Activated T-cell treated with anti-CD3 and anti-CD28 coated beads for 1 hour (primary cell): ENCODE measurements around the gene MKRN1.
A peak's percentile ranks its signal among the peaks of the same experiment; 100 is the strongest.
"Not testable (repeated sequence)": the region's sequence is repeated elsewhere in the genome, so short reads cannot be mapped to it uniquely, and the experiment has no call there.

Source experiments
- DNase-seq: peaks from one replicate; pipeline ENCODE4 v3.0.0-alpha.2; 2020; ENCODE audit warnings: low read depth

The MKRN1 gene

GRCh38 chr7:140479062-140479738 is at the start of gene MKRN1:
Gene MKRN1, minus strand, starts transcription at chr7:140479505. Its CDS starts 161 bp downstream, at chr7:140479344.
- peak; percentile 93 for DNase-seq

- no peak for DNase-seq
Measured at GRCh38 chr7:140526787-140527664, 47.7 kb upstream of the MKRN1 start.

- no peak for DNase-seq
Measured at GRCh38 chr7:140526214-140526613, 46.9 kb upstream of the MKRN1 start.

- peak; percentile 13 for DNase-seq
Measured at GRCh38 chr7:140525743-140526142, 46.4 kb upstream of the MKRN1 start.

- DNase-seq: no peak
Measured at GRCh38 chr7:140521421-140521820, 42.1 kb upstream of the MKRN1 start.

- DNase-seq: no peak
Measured at GRCh38 chr7:140519007-140519399, 39.7 kb upstream of the MKRN1 start.

GRCh38 chr7:140518370-140519006 is 39.2 kb upstream of the MKRN1 start:
- DNase-seq: no peak

GRCh38 chr7:140517546-140518369 is 38.5 kb upstream of the MKRN1 start:
- peak; percentile 55 for DNase-seq

- DNase-seq: no peak
Measured at GRCh38 chr7:140512317-140513000, 33.2 kb upstream of the MKRN1 start.

- DNase-seq: no peak
Measured at GRCh38 chr7:140509789-140510188, 30.5 kb upstream of the MKRN1 start.

GRCh38 chr7:140507556-140507955 is 28.3 kb upstream of the MKRN1 start:
- DNase-seq: not testable (repeated sequence)

GRCh38 chr7:140506788-140507464 is 27.6 kb upstream of the MKRN1 start:
- no peak for DNase-seq

GRCh38 chr7:140501966-140502365 is 22.7 kb upstream of the MKRN1 start:
- DNase-seq: no peak

- DNase-seq: not testable (repeated sequence)
Measured at GRCh38 chr7:140497807-140498206, 18.5 kb upstream of the MKRN1 start.

GRCh38 chr7:140497241-140497769 is 18.0 kb upstream of the MKRN1 start:
- DNase-seq: no peak

GRCh38 chr7:140495514-140496097 is 16.3 kb upstream of the MKRN1 start:
- DNase-seq: no peak

- no peak for DNase-seq
Measured at GRCh38 chr7:140494867-140495266, 15.6 kb upstream of the MKRN1 start.

- no peak for DNase-seq
Measured at GRCh38 chr7:140489026-140489359, 9.7 kb upstream of the MKRN1 start.

GRCh38 chr7:140485500-140486265 is 6.4 kb upstream of the MKRN1 start:
- DNase-seq: no peak
